Measurements from ENCODE around the gene IL1RAP.
"Not testable (repeated sequence)": the region's sequence is repeated elsewhere in the genome, so short reads cannot be mapped to it uniquely, and the experiment has no call there.

IL1RAP gene

DNA sequence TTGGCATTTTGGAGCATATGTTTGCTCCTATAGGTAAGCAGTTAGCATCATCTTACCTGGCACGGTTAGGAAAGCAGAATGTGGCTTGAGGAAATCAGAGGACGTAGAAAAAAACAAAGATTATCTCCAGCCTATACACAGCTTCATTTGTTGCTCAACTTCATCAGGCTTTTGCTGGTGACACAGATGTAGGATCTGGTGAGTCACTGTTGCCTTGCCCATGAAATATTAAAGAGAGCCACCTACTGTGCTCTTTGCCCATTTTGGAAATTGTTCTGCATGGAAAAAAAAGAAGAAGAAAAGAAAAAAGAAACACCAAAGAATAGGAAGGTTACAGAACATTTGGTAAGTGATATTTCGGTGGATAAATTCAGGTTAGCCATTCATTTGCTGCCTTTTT, 3.8 kb downstream of the IL1RAP start:
- Histone ChIP-seq H3K4me3 (replicated peaks; ENCODE audit: insufficient read depth, low read length) (no peak overlapping the region), H3K27ac (replicated peaks) (no peak overlapping the region), H3K27me3 (ENCODE audit: insufficient read depth, poor library complexity, severe bottlenecking) (no peaks in the 10 kb centered on the region)
- DNase-seq (ENCODE audit: low read depth in 1 of 2, low spot score in 1 of 2): peak; percentile 50 to 58
- TF ChIP-seq GABPA (IDR thresholded peaks at IDR 0.05; ENCODE audit: low read depth) (no peak), POLR2AphosphoS5 (IDR thresholded peaks at IDR 0.05; ENCODE audit: low read depth) (0 out of 2 replicates have a peak, but pooled peaks have one; percentile 39), SPI1 (IDR thresholded peaks at IDR 0.05; ENCODE audit: borderline replicate concordance, low read depth) (no peak)
- TF ChIP-seq, protein P1, sequence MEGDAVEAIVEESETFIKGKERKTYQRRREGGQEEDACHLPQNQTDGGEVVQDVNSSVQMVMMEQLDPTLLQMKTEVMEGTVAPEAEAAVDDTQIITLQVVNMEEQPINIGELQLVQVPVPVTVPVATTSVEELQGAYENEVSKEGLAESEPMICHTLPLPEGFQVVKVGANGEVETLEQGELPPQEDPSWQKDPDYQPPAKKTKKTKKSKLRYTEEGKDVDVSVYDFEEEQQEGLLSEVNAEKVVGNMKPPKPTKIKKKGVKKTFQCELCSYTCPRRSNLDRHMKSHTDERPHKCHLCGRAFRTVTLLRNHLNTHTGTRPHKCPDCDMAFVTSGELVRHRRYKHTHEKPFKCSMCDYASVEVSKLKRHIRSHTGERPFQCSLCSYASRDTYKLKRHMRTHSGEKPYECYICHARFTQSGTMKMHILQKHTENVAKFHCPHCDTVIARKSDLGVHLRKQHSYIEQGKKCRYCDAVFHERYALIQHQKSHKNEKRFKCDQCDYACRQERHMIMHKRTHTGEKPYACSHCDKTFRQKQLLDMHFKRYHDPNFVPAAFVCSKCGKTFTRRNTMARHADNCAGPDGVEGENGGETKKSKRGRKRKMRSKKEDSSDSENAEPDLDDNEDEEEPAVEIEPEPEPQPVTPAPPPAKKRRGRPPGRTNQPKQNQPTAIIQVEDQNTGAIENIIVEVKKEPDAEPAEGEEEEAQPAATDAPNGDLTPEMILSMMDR (IDR thresholded peaks at IDR 0.05; ENCODE audit: insufficient read depth, low read length): no peak

DNA sequence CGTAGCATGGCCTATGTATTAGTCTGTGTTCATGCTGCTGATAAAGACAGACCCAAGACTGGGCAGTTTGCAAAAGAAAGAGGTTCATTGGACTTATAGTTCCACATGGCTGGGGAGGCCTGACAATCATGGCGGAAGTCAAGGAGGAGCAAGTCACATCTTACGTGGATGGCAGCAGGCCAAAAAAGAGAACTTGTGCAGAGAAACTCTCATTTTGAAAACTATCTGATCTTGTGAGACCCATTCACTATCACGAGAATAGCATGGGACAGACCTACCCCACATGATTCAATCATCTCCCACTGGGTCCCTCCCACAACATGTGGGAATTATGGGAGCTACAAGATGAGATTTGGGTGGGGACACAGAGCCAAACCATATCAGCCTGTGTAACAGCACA, 4.6 kb downstream of the IL1RAP start:
- DNase-seq (ENCODE audit: low read depth in 1 of 2, low spot score in 1 of 2): not testable (repeated sequence)

DNA sequence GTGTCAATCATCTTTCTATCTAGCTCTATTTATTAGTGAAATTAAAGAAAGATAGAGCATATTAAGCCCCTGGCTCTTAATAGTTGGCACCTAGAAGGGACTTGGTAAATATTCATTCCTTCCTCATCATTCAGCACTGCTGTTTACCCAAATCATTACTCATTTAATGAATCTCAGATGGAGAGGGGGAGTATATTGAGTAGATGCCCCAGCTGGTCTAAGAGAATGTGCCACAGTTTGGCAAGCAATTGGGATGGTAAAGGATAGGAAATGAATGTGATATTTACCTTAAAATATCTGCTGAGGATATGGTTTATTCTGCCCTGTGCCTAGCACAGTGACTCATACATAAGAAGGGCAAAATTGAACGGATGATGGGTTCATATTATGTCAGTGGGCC, 6.0 kb downstream of the IL1RAP start:
- TF ChIP-seq, protein P1 (IDR thresholded peaks at IDR 0.05; ENCODE audit: insufficient read depth, low read length): no peak
- no peak for TF ChIP-seq SPI1 (IDR thresholded peaks at IDR 0.05; ENCODE audit: borderline replicate concordance, low read depth)
- TF ChIP-seq POLR2AphosphoS5 (IDR thresholded peaks at IDR 0.05; ENCODE audit: low read depth): no peak
- TF ChIP-seq, protein P2, sequence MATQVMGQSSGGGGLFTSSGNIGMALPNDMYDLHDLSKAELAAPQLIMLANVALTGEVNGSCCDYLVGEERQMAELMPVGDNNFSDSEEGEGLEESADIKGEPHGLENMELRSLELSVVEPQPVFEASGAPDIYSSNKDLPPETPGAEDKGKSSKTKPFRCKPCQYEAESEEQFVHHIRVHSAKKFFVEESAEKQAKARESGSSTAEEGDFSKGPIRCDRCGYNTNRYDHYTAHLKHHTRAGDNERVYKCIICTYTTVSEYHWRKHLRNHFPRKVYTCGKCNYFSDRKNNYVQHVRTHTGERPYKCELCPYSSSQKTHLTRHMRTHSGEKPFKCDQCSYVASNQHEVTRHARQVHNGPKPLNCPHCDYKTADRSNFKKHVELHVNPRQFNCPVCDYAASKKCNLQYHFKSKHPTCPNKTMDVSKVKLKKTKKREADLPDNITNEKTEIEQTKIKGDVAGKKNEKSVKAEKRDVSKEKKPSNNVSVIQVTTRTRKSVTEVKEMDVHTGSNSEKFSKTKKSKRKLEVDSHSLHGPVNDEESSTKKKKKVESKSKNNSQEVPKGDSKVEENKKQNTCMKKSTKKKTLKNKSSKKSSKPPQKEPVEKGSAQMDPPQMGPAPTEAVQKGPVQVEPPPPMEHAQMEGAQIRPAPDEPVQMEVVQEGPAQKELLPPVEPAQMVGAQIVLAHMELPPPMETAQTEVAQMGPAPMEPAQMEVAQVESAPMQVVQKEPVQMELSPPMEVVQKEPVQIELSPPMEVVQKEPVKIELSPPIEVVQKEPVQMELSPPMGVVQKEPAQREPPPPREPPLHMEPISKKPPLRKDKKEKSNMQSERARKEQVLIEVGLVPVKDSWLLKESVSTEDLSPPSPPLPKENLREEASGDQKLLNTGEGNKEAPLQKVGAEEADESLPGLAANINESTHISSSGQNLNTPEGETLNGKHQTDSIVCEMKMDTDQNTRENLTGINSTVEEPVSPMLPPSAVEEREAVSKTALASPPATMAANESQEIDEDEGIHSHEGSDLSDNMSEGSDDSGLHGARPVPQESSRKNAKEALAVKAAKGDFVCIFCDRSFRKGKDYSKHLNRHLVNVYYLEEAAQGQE (IDR thresholded peaks at IDR 0.05; ENCODE audit: insufficient replicate concordance, low read depth): no peak
- no peak for TF ChIP-seq GABPA (IDR thresholded peaks at IDR 0.05; ENCODE audit: low read depth)
- Histone ChIP-seq H3K27ac (replicated peaks) (no peak overlapping the region), H3K27me3 (ENCODE audit: insufficient read depth, poor library complexity, severe bottlenecking) (no peaks in the 10 kb centered on the region), H3K4me3 (replicated peaks; ENCODE audit: insufficient read depth, low read length) (no peak overlapping the region)
- DNase-seq (ENCODE audit: low read depth in 1 of 2, low spot score in 1 of 2): no peak

More for the DNA sequence above, 4.6 kb downstream of the IL1RAP start:
- not testable (repeated sequence) for H3K27me3 ChIP-seq (ENCODE audit: insufficient read depth, poor library complexity, severe bottlenecking); H3K27ac ChIP-seq (replicated peaks); H3K4me3 ChIP-seq (replicated peaks; ENCODE audit: insufficient read depth, low read length)

DNA sequence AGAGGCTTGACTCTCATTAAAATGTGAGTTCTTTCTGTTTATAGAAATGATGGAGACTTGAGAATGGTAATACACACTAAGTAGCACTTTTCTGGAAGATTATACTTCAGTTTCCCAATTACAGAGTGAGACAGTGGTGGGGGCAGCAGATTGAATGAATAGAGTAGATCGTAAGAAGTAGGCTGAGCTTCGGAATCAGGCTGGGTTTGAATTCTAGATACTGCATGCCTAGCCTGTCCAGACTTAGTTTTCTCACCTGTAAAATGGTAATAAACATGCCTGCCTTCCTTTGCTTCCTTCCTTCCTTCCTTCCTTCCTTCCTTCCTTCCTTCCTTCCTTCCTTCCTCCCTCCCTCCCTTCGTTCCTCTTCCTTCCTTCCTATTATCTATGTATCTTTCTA, 8.1 kb downstream of the IL1RAP start:
- DNase-seq (ENCODE audit: low read depth in 1 of 2, low spot score in 1 of 2): no peak
- H3K27ac ChIP-seq (replicated peaks): no peak overlapping the region
- no peak for TF ChIP-seq SPI1 (IDR thresholded peaks at IDR 0.05; ENCODE audit: borderline replicate concordance, low read depth)
- TF ChIP-seq, protein P1 (IDR thresholded peaks at IDR 0.05; ENCODE audit: insufficient read depth, low read length): no peak
- TF ChIP-seq, protein P2 (IDR thresholded peaks at IDR 0.05; ENCODE audit: insufficient replicate concordance, low read depth): no peak
- no peak for TF ChIP-seq POLR2AphosphoS5 (IDR thresholded peaks at IDR 0.05; ENCODE audit: low read depth)
- TF ChIP-seq GABPA (IDR thresholded peaks at IDR 0.05; ENCODE audit: low read depth): no peak
- H3K4me3 ChIP-seq (replicated peaks; ENCODE audit: insufficient read depth, low read length): no peak overlapping the region
- no peaks in the 10 kb centered on the region for H3K27me3 ChIP-seq (ENCODE audit: insufficient read depth, poor library complexity, severe bottlenecking)
